HEK293 (cell line): ENCODE results near the gene EVI5L.

Source experiments
- CTCF ChIA-PET: fragments of 350-600 bp; formaldehyde crosslinking; extraction: SDS; loops from one replicate; lab custom pipeline; 2021; ENCODE audit warnings: antibody characterized with exemption; lab: Yijun Ruan, JAX
- POLR2A ChIA-PET: fragments of 300-600 bp; formaldehyde crosslinking; extraction: SDS; loops from one replicate; lab custom pipeline; 2020; ENCODE audit warnings: antibody characterized with exemption, inconsistent platforms; lab: Yijun Ruan, JAX
- H3K27ac ChIP-seq: fragments of 200-500 bp; sonication (Bioruptor generic); 2 replicates; pipeline ENCODE4 v1.5.1; 2014; ENCODE audit warnings: low read depth, low read length, control low read depth, inconsistent platforms; ENCODE audit errors: extremely low read depth
- H3K36me3 ChIP-seq, 2 experiments: fragments of 200-500 bp in 1 of 2; sonication (Bioruptor generic) in 1 of 2; 1 replicate in 1 of 2; 2 replicates in 1 of 2; pipeline ENCODE4 v1.5.1; 2014 to 2017; ENCODE audit warnings: inconsistent platforms in 2 of 2, low read length in 2 of 2; ENCODE audit not compliant: control insufficient read depth in 2 of 2, insufficient read depth in 1 of 2
- H3K4me1 ChIP-seq: fragments of 200-500 bp; sonication (Bioruptor generic); 2 replicates; pipeline ENCODE4 v1.5.1; 2014; ENCODE audit warnings: mild to moderate bottlenecking, low read length, inconsistent platforms; ENCODE audit not compliant: control insufficient read depth, insufficient read depth
- H3K4me3 ChIP-seq: 2 replicates; pipeline ENCODE4 v1.5.1; 2011; ENCODE audit warnings: low read depth, mild to moderate bottlenecking, control low read depth, low read length, moderate library complexity
- H3K9me3 ChIP-seq: fragments of 200-500 bp; sonication (Bioruptor generic); 2 replicates; pipeline ENCODE4 v1.5.1; 2014; ENCODE audit warnings: low read depth, low read length, inconsistent platforms; ENCODE audit not compliant: control insufficient read depth, insufficient read depth
- BCL11A ChIP-seq: fragments of 450-650 bp; formaldehyde crosslinking; IDR thresholded peaks from 2 replicates; pipeline ENCODE4 v1.5.1; 2016; ENCODE audit warnings: low read depth, missing biosample characterization, missing genetic modification characterization
- OVOL3 ChIP-seq: fragments of 450-650 bp; formaldehyde crosslinking; IDR thresholded peaks from 2 replicates; pipeline ENCODE4 v1.5.1; 2016; ENCODE audit warnings: missing biosample characterization, missing genetic modification characterization
- SALL2 ChIP-seq: fragments of 450-650 bp; formaldehyde crosslinking; IDR thresholded peaks from 2 replicates; pipeline ENCODE4 v1.5.0; 2017; ENCODE audit warnings: missing biosample characterization, mild to moderate bottlenecking, missing genetic modification characterization, borderline replicate concordance
- SP3 ChIP-seq: fragments of 450-650 bp; formaldehyde crosslinking; IDR thresholded peaks from 2 replicates; pipeline ENCODE4 v1.5.1; 2016; ENCODE audit warnings: missing biosample characterization, missing genetic modification characterization
- ZBTB20 ChIP-seq: fragments of 450-650 bp; formaldehyde crosslinking; IDR thresholded peaks from 2 replicates; pipeline ENCODE4 v1.5.1; 2016; ENCODE audit warnings: missing biosample characterization, missing genetic modification characterization
- ZNF121 ChIP-seq: fragments of 450-650 bp; formaldehyde crosslinking; IDR thresholded peaks from 2 replicates; pipeline ENCODE4 v1.5.1; 2016; ENCODE audit warnings: missing biosample characterization, missing genetic modification characterization
- ZNF146 ChIP-seq: fragments of 450-650 bp; formaldehyde crosslinking; IDR thresholded peaks from 2 replicates; pipeline ENCODE4 v1.5.1; 2016; ENCODE audit warnings: missing biosample characterization, missing genetic modification characterization
- ZNF18 ChIP-seq: fragments of 450-650 bp; formaldehyde crosslinking; IDR thresholded peaks from 2 replicates; pipeline ENCODE4 v1.5.1; 2016; ENCODE audit warnings: missing biosample characterization, missing genetic modification characterization
- ZNF202 ChIP-seq: fragments of 450-650 bp; formaldehyde crosslinking; IDR thresholded peaks from 2 replicates; pipeline ENCODE4 v1.5.1; 2016; ENCODE audit warnings: missing biosample characterization, missing genetic modification characterization, borderline replicate concordance
- ZNF311 ChIP-seq: fragments of 450-650 bp; formaldehyde crosslinking; IDR thresholded peaks from 2 replicates; pipeline ENCODE4 v1.5.1; 2017; ENCODE audit warnings: missing biosample characterization, missing genetic modification characterization, borderline replicate concordance
- ZNF324 ChIP-seq: fragments of 450-650 bp; formaldehyde crosslinking; IDR thresholded peaks from 2 replicates; pipeline ENCODE4 v1.5.1; 2016; ENCODE audit warnings: missing biosample characterization, missing genetic modification characterization
- ZNF354C ChIP-seq: fragments of 450-650 bp; formaldehyde crosslinking; IDR thresholded peaks from 2 replicates; pipeline ENCODE4 v1.5.1; 2016; ENCODE audit warnings: missing biosample characterization, missing genetic modification characterization, low read depth, borderline replicate concordance
- ZNF391 ChIP-seq: fragments of 450-650 bp; formaldehyde crosslinking; IDR thresholded peaks from 2 replicates; pipeline ENCODE4 v1.5.1; 2016; ENCODE audit warnings: low read depth, missing biosample characterization, missing genetic modification characterization, borderline replicate concordance
- ZNF560 ChIP-seq: fragments of 450-650 bp; formaldehyde crosslinking; IDR thresholded peaks from 2 replicates; pipeline ENCODE4 v1.5.1; 2017; ENCODE audit warnings: missing biosample characterization, missing genetic modification characterization, borderline replicate concordance
- ZNF785 ChIP-seq: fragments of 450-650 bp; formaldehyde crosslinking; IDR thresholded peaks from 2 replicates; pipeline ENCODE4 v1.5.1; 2016; ENCODE audit warnings: missing biosample characterization, missing genetic modification characterization
- ZNF791 ChIP-seq: fragments of 450-650 bp; formaldehyde crosslinking; IDR thresholded peaks from 2 replicates; pipeline ENCODE4 v1.5.1; 2016; ENCODE audit warnings: missing biosample characterization, missing genetic modification characterization
- ZNF843 ChIP-seq: fragments of 450-650 bp; formaldehyde crosslinking; IDR thresholded peaks from 2 replicates; pipeline ENCODE4 v1.5.1; 2016; ENCODE audit warnings: missing biosample characterization, missing genetic modification characterization
- ZSCAN30 ChIP-seq: fragments of 450-650 bp; IDR thresholded peaks from 2 replicates; pipeline ENCODE4 v1.5.1; 2018; ENCODE audit warnings: missing biosample characterization, mild to moderate bottlenecking, missing genetic modification characterization, moderate library complexity
- TF ChIP-seq, protein P1 (sequence below): fragments of 450-650 bp; formaldehyde crosslinking; IDR thresholded peaks from 2 replicates; pipeline ENCODE4 v1.5.1; 2016; ENCODE audit warnings: missing biosample characterization, missing genetic modification characterization
- TF ChIP-seq, protein P2 (sequence below): fragments of 450-650 bp; formaldehyde crosslinking; IDR thresholded peaks from 2 replicates; pipeline ENCODE4 v1.5.1; 2016; ENCODE audit warnings: missing biosample characterization, missing genetic modification characterization
- TF ChIP-seq, protein P3 (sequence below): fragments of 450-650 bp; formaldehyde crosslinking; IDR thresholded peaks from 2 replicates; pipeline ENCODE4 v1.5.1; 2017; ENCODE audit warnings: missing biosample characterization, missing genetic modification characterization
- TF ChIP-seq, protein P4 (sequence below): fragments of 450-650 bp; formaldehyde crosslinking; IDR thresholded peaks from 2 replicates; pipeline ENCODE4 v1.5.1; 2016; ENCODE audit warnings: missing biosample characterization, missing genetic modification characterization, low read depth

EVI5L gene

DNA sequence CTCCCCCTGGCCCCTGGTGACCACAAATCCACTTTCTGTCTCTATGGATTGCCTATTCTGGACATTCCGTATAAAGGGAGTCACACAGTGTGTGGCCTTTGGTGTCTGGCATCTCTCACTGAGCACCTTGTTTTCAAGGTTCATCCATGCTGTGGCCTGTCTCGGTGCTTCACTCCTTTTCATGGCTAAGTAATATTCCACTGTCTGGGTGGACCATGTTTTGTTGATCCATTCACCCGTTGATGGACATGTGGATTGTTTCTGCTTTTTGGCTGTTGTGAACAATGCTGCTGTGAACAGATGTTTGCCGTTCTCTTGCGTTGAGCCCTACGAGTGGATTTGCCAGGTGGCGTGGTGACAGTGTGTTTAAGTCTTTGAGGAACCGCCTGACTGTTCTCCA lies 10.6 kb downstream of the EVI5L start:
- no peaks in the 10 kb centered on the region; a peak in 1 of 3 replicates for H3K36me3 ChIP-seq
- CTCF ChIA-PET = no interaction called here
- no peaks in the 10 kb centered on the region for H3K9me3 ChIP-seq
- H3K4me1 ChIP-seq = no peaks in the 10 kb centered on the region
- no peak overlapping the region for H3K27ac ChIP-seq
- no peak overlapping the region for H3K4me3 ChIP-seq
- TF ChIP-seq ZNF121 (tag by site-specific recombination) (0 out of 2 replicates have a peak, but pooled peaks have one; percentile 17), SALL2 (tag by site-specific recombination) (no peak), BCL11A (tag by site-specific recombination) (no peak), ZNF791 (tag by site-specific recombination) (no peak), SP3 (tag by site-specific recombination) (no peak), ZNF843 (tag by site-specific recombination) (no peak), ZNF146 (tag by site-specific recombination) (peak; percentile 99), OVOL3 (tag by site-specific recombination) (no peak), ZSCAN30 (tag by site-specific recombination) (no peak), ZNF202 (tag by site-specific recombination) (no peak), ZNF560 (tag by site-specific recombination) (no peak), ZNF324 (tag by site-specific recombination) (no peak), ZNF311 (tag by site-specific recombination) (no peak), ZNF391 (tag by site-specific recombination) (no peak), ZBTB20 (tag by site-specific recombination) (no peak), ZNF354C (tag by site-specific recombination) (no peak)
- TF ChIP-seq, protein P1, sequence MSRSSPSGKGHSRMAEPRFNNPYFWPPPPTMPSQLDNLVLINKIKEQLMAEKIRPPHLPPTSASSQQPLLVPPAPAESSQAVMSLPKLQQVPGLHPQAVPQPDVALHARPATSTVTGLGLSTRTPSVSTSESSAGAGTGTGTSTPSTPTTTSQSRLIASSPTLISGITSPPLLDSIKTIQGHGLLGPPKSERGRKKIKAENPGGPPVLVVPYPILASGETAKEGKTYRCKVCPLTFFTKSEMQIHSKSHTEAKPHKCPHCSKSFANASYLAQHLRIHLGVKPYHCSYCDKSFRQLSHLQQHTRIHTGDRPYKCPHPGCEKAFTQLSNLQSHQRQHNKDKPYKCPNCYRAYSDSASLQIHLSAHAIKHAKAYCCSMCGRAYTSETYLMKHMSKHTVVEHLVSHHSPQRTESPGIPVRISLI (tag by site-specific recombination) = no peak
- POLR2A ChIA-PET = no interaction called here

GRCh38 chr19:7841751-7842660 lies 12.0 kb downstream of the EVI5L start:
- CTCF ChIA-PET = no interaction called here
- TF ChIP-seq, protein P2, sequence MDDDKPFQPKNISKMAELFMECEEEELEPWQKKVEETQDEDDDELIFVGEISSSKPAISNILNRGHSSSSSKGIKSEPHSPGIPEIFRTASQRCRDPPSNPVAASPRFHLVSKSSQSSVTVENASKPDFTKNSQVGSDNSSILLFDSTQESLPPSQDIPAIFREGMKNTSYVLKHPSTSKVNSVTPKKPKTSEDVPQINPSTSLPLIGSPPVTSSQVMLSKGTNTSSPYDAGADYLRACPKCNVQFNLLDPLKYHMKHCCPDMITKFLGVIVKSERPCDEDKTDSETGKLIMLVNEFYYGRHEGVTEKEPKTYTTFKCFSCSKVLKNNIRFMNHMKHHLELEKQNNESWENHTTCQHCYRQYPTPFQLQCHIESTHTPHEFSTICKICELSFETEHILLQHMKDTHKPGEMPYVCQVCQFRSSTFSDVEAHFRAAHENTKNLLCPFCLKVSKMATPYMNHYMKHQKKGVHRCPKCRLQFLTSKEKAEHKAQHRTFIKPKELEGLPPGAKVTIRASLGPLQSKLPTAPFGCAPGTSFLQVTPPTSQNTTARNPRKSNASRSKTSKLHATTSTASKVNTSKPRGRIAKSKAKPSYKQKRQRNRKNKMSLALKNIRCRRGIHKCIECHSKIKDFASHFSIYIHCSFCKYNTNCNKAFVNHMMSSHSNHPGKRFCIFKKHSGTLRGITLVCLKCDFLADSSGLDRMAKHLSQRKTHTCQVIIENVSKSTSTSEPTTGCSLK = peak; percentile 57; the same call in 1 of the 2 replicates
- TF ChIP-seq, protein P3, sequence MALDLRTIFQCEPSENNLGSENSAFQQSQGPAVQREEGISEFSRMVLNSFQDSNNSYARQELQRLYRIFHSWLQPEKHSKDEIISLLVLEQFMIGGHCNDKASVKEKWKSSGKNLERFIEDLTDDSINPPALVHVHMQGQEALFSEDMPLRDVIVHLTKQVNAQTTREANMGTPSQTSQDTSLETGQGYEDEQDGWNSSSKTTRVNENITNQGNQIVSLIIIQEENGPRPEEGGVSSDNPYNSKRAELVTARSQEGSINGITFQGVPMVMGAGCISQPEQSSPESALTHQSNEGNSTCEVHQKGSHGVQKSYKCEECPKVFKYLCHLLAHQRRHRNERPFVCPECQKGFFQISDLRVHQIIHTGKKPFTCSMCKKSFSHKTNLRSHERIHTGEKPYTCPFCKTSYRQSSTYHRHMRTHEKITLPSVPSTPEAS (tag by site-specific recombination) = peak; percentile 99
- TF ChIP-seq, protein P4, sequence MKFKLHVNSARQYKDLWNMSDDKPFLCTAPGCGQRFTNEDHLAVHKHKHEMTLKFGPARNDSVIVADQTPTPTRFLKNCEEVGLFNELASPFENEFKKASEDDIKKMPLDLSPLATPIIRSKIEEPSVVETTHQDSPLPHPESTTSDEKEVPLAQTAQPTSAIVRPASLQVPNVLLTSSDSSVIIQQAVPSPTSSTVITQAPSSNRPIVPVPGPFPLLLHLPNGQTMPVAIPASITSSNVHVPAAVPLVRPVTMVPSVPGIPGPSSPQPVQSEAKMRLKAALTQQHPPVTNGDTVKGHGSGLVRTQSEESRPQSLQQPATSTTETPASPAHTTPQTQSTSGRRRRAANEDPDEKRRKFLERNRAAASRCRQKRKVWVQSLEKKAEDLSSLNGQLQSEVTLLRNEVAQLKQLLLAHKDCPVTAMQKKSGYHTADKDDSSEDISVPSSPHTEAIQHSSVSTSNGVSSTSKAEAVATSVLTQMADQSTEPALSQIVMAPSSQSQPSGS (tag by site-specific recombination) = no peak
- TF ChIP-seq ZNF18 (tag by site-specific recombination) (peak; percentile 85), ZNF785 (tag by site-specific recombination) (peak; percentile 66; the same call in 1 of the 2 replicates)
- H3K9me3 ChIP-seq = no peaks in the 10 kb centered on the region
- POLR2A ChIA-PET = no interaction called here
- no peak overlapping the region for H3K4me3 ChIP-seq
- no peak overlapping the region for H3K27ac ChIP-seq
- H3K36me3 ChIP-seq = no peaks in the 10 kb centered on the region; a peak in 1 of 3 replicates
- no peaks in the 10 kb centered on the region for H3K4me1 ChIP-seq
